ENCODE results near the gene VCX3A.

DNA sequence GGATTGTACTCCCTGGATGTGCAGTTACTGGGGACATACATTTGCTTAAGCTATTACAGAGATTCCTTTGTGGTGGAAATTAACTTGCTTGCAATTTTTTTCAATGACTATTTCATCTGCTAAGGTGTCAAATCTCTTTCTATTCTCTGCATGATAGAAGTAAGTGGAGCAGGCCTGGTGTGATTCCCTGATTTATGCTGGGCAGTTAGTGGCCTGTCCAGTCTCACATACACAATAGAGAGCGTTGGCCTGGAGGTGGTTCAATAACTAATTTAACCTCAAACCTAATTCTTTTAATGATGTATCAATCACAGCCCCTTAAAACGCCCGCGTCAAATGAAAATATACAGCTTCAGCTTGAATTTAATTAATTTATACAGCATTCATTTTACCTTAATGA is 28.5 kb downstream of the VCX3A start:
- TF ChIP-seq POLR2A (IDR thresholded peaks at IDR 0.05) = no peak
- TF ChIP-seq, protein P1, sequence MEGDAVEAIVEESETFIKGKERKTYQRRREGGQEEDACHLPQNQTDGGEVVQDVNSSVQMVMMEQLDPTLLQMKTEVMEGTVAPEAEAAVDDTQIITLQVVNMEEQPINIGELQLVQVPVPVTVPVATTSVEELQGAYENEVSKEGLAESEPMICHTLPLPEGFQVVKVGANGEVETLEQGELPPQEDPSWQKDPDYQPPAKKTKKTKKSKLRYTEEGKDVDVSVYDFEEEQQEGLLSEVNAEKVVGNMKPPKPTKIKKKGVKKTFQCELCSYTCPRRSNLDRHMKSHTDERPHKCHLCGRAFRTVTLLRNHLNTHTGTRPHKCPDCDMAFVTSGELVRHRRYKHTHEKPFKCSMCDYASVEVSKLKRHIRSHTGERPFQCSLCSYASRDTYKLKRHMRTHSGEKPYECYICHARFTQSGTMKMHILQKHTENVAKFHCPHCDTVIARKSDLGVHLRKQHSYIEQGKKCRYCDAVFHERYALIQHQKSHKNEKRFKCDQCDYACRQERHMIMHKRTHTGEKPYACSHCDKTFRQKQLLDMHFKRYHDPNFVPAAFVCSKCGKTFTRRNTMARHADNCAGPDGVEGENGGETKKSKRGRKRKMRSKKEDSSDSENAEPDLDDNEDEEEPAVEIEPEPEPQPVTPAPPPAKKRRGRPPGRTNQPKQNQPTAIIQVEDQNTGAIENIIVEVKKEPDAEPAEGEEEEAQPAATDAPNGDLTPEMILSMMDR (IDR thresholded peaks at IDR 0.05) = no peak

All from testis (tissue), 2 donors.